GM23248 (cell line): Measurements from ENCODE around the gene USP20. TPM values are rescaled to one million over a fixed set of nuclear protein-coding genes. Genes with fewer than 3 reads are reported as not detected.

Source experiments
- DNase-seq: peaks from one replicate; pipeline ENCODE4 v3.0.0-alpha.2; 2015
- H2AFZ ChIP-seq: fragments of 200-600 bp; sonication (generic); 2 replicates; pipeline ENCODE4 v1.6.1; 2016; ENCODE audit warnings: antibody characterized with exemption
- H3F3A ChIP-seq: fragments of 200-600 bp; sonication (generic); 2 replicates; pipeline ENCODE4 v1.6.1; 2016; ENCODE audit warnings: mild to moderate bottlenecking, antibody characterized with exemption, mixed run types; ENCODE audit not compliant: insufficient read depth
- H3K27ac ChIP-seq: fragments of 200-600 bp; sonication (generic); 2 replicates; pipeline ENCODE4 v1.5.1; 2016; ENCODE audit warnings: mild to moderate bottlenecking
- H3K27me3 ChIP-seq: fragments of 200-600 bp; sonication (generic); replicated peaks from 2 replicates; pipeline ENCODE4 v1.6.1; 2016; ENCODE audit warnings: mild to moderate bottlenecking; ENCODE audit not compliant: insufficient read depth
- H3K36me3 ChIP-seq: fragments of 200-600 bp; sonication (generic); 2 replicates; pipeline ENCODE4 v1.6.1; 2016; ENCODE audit warnings: low read depth, mild to moderate bottlenecking
- H3K4me1 ChIP-seq: fragments of 200-600 bp; sonication (generic); 2 replicates; pipeline ENCODE4 v1.6.1; 2016; ENCODE audit warnings: mild to moderate bottlenecking; ENCODE audit not compliant: insufficient read depth
- H3K4me2 ChIP-seq: fragments of 200-600 bp; sonication (generic); one replicate; pipeline ENCODE4 v1.6.1; 2016; ENCODE audit warnings: mild to moderate bottlenecking; ENCODE audit not compliant: unreplicated experiment
- H3K4me3 ChIP-seq: fragments of 200-600 bp; sonication (generic); 2 replicates; pipeline ENCODE4 v1.5.1; 2016; ENCODE audit warnings: mild to moderate bottlenecking
- H3K79me2 ChIP-seq: fragments of 200-600 bp; sonication (generic); 2 replicates; pipeline ENCODE4 v1.6.1; 2016; ENCODE audit warnings: mild to moderate bottlenecking; ENCODE audit not compliant: insufficient read depth
- H3K9ac ChIP-seq: fragments of 200-600 bp; sonication (generic); 2 replicates; pipeline ENCODE4 v1.6.1; 2016; ENCODE audit warnings: mild to moderate bottlenecking
- H3K9me2 ChIP-seq: fragments of 200-600 bp; sonication (generic); 2 replicates; pipeline ENCODE4 v1.6.1; 2016; ENCODE audit warnings: mixed run types, mild to moderate bottlenecking, moderate library complexity; ENCODE audit not compliant: insufficient read depth
- H3K9me3 ChIP-seq: fragments of 200-600 bp; sonication (generic); one replicate; pipeline ENCODE4 v1.6.1; 2017; ENCODE audit warnings: low read depth
- H4K20me1 ChIP-seq: fragments of 200-600 bp; sonication (generic); 2 replicates; pipeline ENCODE4 v1.6.0; 2016; ENCODE audit not compliant: insufficient read depth
- EZH2 ChIP-seq: fragments of 200-600 bp; sonication (generic); IDR thresholded peaks from 2 replicates; pipeline ENCODE4 v1.6.1; 2018; ENCODE audit warnings: antibody characterized with exemption, mild to moderate bottlenecking; ENCODE audit not compliant: insufficient read depth, poor library complexity, severe bottlenecking
- EZH2phosphoT487 ChIP-seq: fragments of 200-600 bp; sonication (generic); IDR thresholded peaks from 2 replicates; pipeline ENCODE4 v1.6.1; 2018; ENCODE audit warnings: antibody characterized with exemption, moderate library complexity, mild to moderate bottlenecking, low read depth; ENCODE audit not compliant: insufficient read depth
- WGBS, 2 experiments: methylation state at CpG; one replicate each; pipeline ENCODE4 v1.1.6; 2015 to 2017; ENCODE audit warnings: low lambda C conversion rate in 2 of 2, low coverage in 1 of 2; ENCODE audit errors: missing lambda C conversion rate in 2 of 2; 5-methylcytosine and 5-hydroxymethylcytosine counted together
- in situ Hi-C: fragments of 300-500 bp; cut with MboI; formaldehyde crosslinking; loops from 2 replicates; pipeline ENCODE4 v1.15.0; 2020
- polyA plus RNA-seq: library from polyadenylated mRNA; unstranded; fragments of >200 nt; fragmentation: Nextera tagmentation; extraction: Ambion mirVana; gene quantifications from 2 replicates; pipeline ENCODE4 v1.2.1, GENCODE V29; 2016
- total RNA-seq: library from RNA; depleted of rRNA; stranded (reverse); fragments of >200 nt; shearing (Covaris generic); gene quantifications from 2 replicates; pipeline ENCODE4 v1.2.3, GENCODE V29; 2014

USP20 gene
- total and polyA plus RNA-seq, 2 experiments from 2014 or later: 10.3 to 15.8 TPM

GRCh38 chr9:129886226-129887174 lies 51.2 kb downstream of the USP20 start:
- H3K4me1 ChIP-seq: peaks cover 31% of the 10 kb centered on the region
- H3K4me2 ChIP-seq: no peak overlapping the region
- DNase-seq: no peak

GRCh38 chr9:129887334-129888292 lies 52.4 kb downstream of the USP20 start:
- H3K36me3 ChIP-seq: no peaks in the 10 kb centered on the region
- no peaks in the 10 kb centered on the region for H4K20me1 ChIP-seq
- H3K4me1 ChIP-seq: peaks cover 31% of the 10 kb centered on the region
- peak overlapping the region; percentile 13 for H3K4me2 ChIP-seq
- no peaks in the 10 kb centered on the region for H3K79me2 ChIP-seq
- no peak overlapping the region; the same call in 1 of the 2 replicates for H2AFZ ChIP-seq
- H3K27ac ChIP-seq: peak overlapping the region; percentile 4; the same call in 1 of the 2 replicates
- no peak overlapping the region for H3K4me3 ChIP-seq
- in situ Hi-C loops: loop anchor here (25.0 kb wide), 3 partner anchors 175 to 450 kb away; partner anchors contain the start of gene GPR107
- TF ChIP-seq EZH2phosphoT487 (no peak), EZH2 (no peak)
- no peak overlapping the region for H3K9ac ChIP-seq
- no peaks in the 10 kb centered on the region for H3K9me2 ChIP-seq
- peaks cover 35% of the 10 kb centered on the region for H3F3A ChIP-seq
- WGBS, 2 experiments: 57 to 59% methylated on average over 27 of the region's 27 CpGs
- peak; percentile 78 for DNase-seq
- no peaks in the 10 kb centered on the region for H3K27me3 ChIP-seq
- H3K9me3 ChIP-seq: no peaks in the 10 kb centered on the region

More at GRCh38 chr9:129886226-129887174, 51.2 kb downstream of the USP20 start:
- TF ChIP-seq EZH2 (no peak), EZH2phosphoT487 (no peak)
- H3K27ac ChIP-seq: no peak overlapping the region
- no peaks in the 10 kb centered on the region for H3K36me3 ChIP-seq
- in situ Hi-C loops: loop anchor here (25.0 kb wide), 3 partner anchors 176 to 451 kb away; partner anchors contain the start of gene GPR107
- H4K20me1 ChIP-seq: no peaks in the 10 kb centered on the region
- no peak overlapping the region for H3K4me3 ChIP-seq
- no peaks in the 10 kb centered on the region for H3K9me3 ChIP-seq
- H3K27me3 ChIP-seq: no peaks in the 10 kb centered on the region
- H3K9me2 ChIP-seq: no peaks in the 10 kb centered on the region
- H3K9ac ChIP-seq: 0 out of 2 replicates have a peak overlapping the region, but pooled peaks have one; percentile 13
- 66 to 70% methylated on average over 19 to 20 of the region's 20 CpGs for WGBS, 2 experiments
- no peaks in the 10 kb centered on the region for H3K79me2 ChIP-seq
- no peak overlapping the region for H2AFZ ChIP-seq
- H3F3A ChIP-seq: peaks cover 35% of the 10 kb centered on the region

- 91 to 93% methylated on average over 21 to 29 of the region's 29 CpGs for WGBS, 2 experiments
- Histone ChIP-seq H3K4me1 (peaks cover 31% of the 10 kb centered on the region), H3F3A (peaks cover 35% of the 10 kb centered on the region), H3K27me3 (no peaks in the 10 kb centered on the region), H3K27ac (no peak overlapping the region), H3K79me2 (no peaks in the 10 kb centered on the region), H2AFZ (no peak overlapping the region), H3K4me3 (no peak overlapping the region), H4K20me1 (no peaks in the 10 kb centered on the region), H3K9ac (no peak overlapping the region), H3K9me3 (no peaks in the 10 kb centered on the region), H3K4me2 (no peak overlapping the region), H3K36me3 (no peaks in the 10 kb centered on the region), H3K9me2 (no peaks in the 10 kb centered on the region)
- in situ Hi-C loops: loop anchor here (25.0 kb wide), 3 partner anchors 174 to 449 kb away; partner anchors contain the start of gene GPR107
- TF ChIP-seq EZH2phosphoT487 (no peak), EZH2 (no peak)
- DNase-seq: no peak
These were observed 53.2 kb downstream of the USP20 start for GRCh38 chr9:129888293-129889121.
